ENCODE results near the gene GATAD2B. TPM values are rescaled to one million over a fixed set of nuclear protein-coding genes. Genes with fewer than 3 reads are reported as not detected.

GATAD2B gene
- polyA plus RNA-seq, 2 of the 4 experiments (the other 2 are of a cell fraction): 4.9 to 8.2 TPM

GRCh38 chr1:153791648-153792253 is 131.0 kb downstream of the GATAD2B start:
- Histone ChIP-seq H3K27ac (no peak overlapping the region), H3K9me3 (no peaks in the 10 kb centered on the region), H3K4me1 (no peaks in the 10 kb centered on the region), H3K4me2 (no peak overlapping the region), H3K4me3 (no peak overlapping the region)
- POLR2A ChIA-PET: no interaction called here
- DNase-seq (ENCODE audit: low read depth in 1 of 2, low spot score in 1 of 2) (peak in 1 of 2 experiments; percentile 20), FAIRE-seq (no peak), ATAC-seq (no peak)
- CTCF ChIA-PET: interaction anchor here (0.6 to 4.5 kb wide), 6 partner anchors 8 to 195 kb away, joined by 3 to 26 read pairs (median 4); partner anchors contain the start of genes DENND4B, NPR1 and RAB13
- TF ChIP-seq TFCP2L1 (CRISPR knock-in tag; IDR thresholded peaks at IDR 0.05): no peak
- TF ChIP-seq MAZ (IDR thresholded peaks at IDR 0.05; ENCODE audit: borderline replicate concordance, low read depth, low read length): no peak
- no peak for TF ChIP-seq MYC (IDR thresholded peaks at IDR 0.05; ENCODE audit: borderline replicate concordance, low read length)
- TF ChIP-seq E2F6 (IDR thresholded peaks at IDR 0.05; ENCODE audit: borderline replicate concordance, low read depth): no peak
- no peak for TF ChIP-seq FOSL2 (IDR thresholded peaks at IDR 0.05)
- no peak for TF ChIP-seq FOSL2 (CRISPR knock-in tag; IDR thresholded peaks at IDR 0.05)
- TF ChIP-seq HDAC2 (IDR thresholded peaks at IDR 0.05): no peak
- TF ChIP-seq ELK1 (IDR thresholded peaks at IDR 0.05; ENCODE audit: low read depth, low read length): no peak
- TF ChIP-seq HOXB5 (CRISPR knock-in tag; IDR thresholded peaks at IDR 0.05): no peak
- no peak for TF ChIP-seq RCOR1 (IDR thresholded peaks at IDR 0.05; ENCODE audit: low read depth, low read length)
- no peak for TF ChIP-seq HEYL (CRISPR knock-in tag; IDR thresholded peaks at IDR 0.05)
- no peak for TF ChIP-seq TP53 (CRISPR knock-in tag; IDR thresholded peaks at IDR 0.05)
- TF ChIP-seq JUN (IDR thresholded peaks at IDR 0.05): no peak
- TF ChIP-seq NPAS2 (CRISPR knock-in tag; IDR thresholded peaks at IDR 0.05; ENCODE audit: borderline replicate concordance): no peak
- TF ChIP-seq POLR2A (IDR thresholded peaks at IDR 0.05; ENCODE audit: low read length): no peak
- WGBS (ENCODE audit: missing lambda C conversion rate): 76% methylated on average over 16 of the region's 16 CpGs

- 83% methylated on average over 9 of the region's 9 CpGs for WGBS (ENCODE audit: missing lambda C conversion rate)
- ATAC-seq (no peak), DNase-seq (ENCODE audit: low read depth in 1 of 2, low spot score in 1 of 2) (no peak)
Measured at GRCh38 chr1:153790966-153791647, 131.7 kb downstream of the GATAD2B start.

More at GRCh38 chr1:153790966-153791647, 131.7 kb downstream of the GATAD2B start:
- no peak for TF ChIP-seq JUNB (IDR thresholded peaks at IDR 0.05)
- no peak for TF ChIP-seq MAFK (IDR thresholded peaks at IDR 0.05; ENCODE audit: partially characterized antibody)
- no peak for TF ChIP-seq CHD2 (IDR thresholded peaks at IDR 0.05; ENCODE audit: low read length, partially characterized antibody)
- no peak for TF ChIP-seq HEYL (CRISPR knock-in tag; IDR thresholded peaks at IDR 0.05)
- TF ChIP-seq ZC3H11A (IDR thresholded peaks at IDR 0.05): no peak
- TF ChIP-seq E2F6 (IDR thresholded peaks at IDR 0.05; ENCODE audit: borderline replicate concordance, low read depth): no peak
- no peak for TF ChIP-seq CTCF (IDR thresholded peaks at IDR 0.05)
- TF ChIP-seq HDAC2 (IDR thresholded peaks at IDR 0.05): no peak
- POLR2A ChIA-PET: no interaction called here
- CTCF ChIA-PET: interaction anchor here (0.6 to 4.5 kb wide), 6 partner anchors 11 to 196 kb away, joined by 3 to 26 read pairs (median 4); partner anchors contain the start of genes NPR1 and RAB13
- Histone ChIP-seq H3K27ac (no peak overlapping the region), H3K9me3 (no peaks in the 10 kb centered on the region), H3K4me1 (no peaks in the 10 kb centered on the region), H3K4me2 (no peak overlapping the region), H3K4me3 (no peak overlapping the region)
- FAIRE-seq: no peak
